Fibroblast of skin of back (primary cell): ENCODE measurements around the gene ODAD4.
"Not testable (repeated sequence)": the region's sequence is repeated elsewhere in the genome, so short reads cannot be mapped to it uniquely, and the experiment has no call there.

Source experiments
- DNase-seq: peaks from one replicate; pipeline ENCODE4 v3.0.0-alpha.2; 2013

Gene ODAD4

GRCh38 chr17:42005166-42005565 lies 74.7 kb downstream of the ODAD4 start:
- DNase-seq = no peak

GRCh38 chr17:42009170-42009569 lies 78.8 kb downstream of the ODAD4 start:
- no peak for DNase-seq

GRCh38 chr17:42010266-42010680 lies 79.9 kb downstream of the ODAD4 start:
- peak; percentile 38 for DNase-seq

GRCh38 chr17:42010898-42011516 lies 80.6 kb downstream of the ODAD4 start:
- peak; percentile 29 for DNase-seq

- not testable (repeated sequence) for DNase-seq
Observed at GRCh38 chr17:42012363-42012762, 81.9 kb downstream of the ODAD4 start.

GRCh38 chr17:42013740-42014139 lies 83.3 kb downstream of the ODAD4 start:
- DNase-seq = not testable (repeated sequence)
